ENCODE measurements around the gene MICU1. TPM values are rescaled to one million over a fixed set of nuclear protein-coding genes. Genes with fewer than 3 reads are reported as not detected.

Gene MICU1
- polyA plus RNA-seq, 1 of the 3 experiments (the other 2 are of a cell fraction): 24.6 TPM

- Histone ChIP-seq H3K27me3 (ENCODE audit: insufficient read depth) (no peaks in the 10 kb centered on the region), H3K79me2 (ENCODE audit: insufficient read depth) (no peaks in the 10 kb centered on the region), H3F3A (replicated peaks; ENCODE audit: insufficient read depth) (peaks cover 5% of the 10 kb centered on the region), H3K4me3 (ENCODE audit: low read depth in 2 of 2, low read length in 1 of 2) (no peak overlapping the region), H3K36me3 (replicated peaks in 1 of 2; ENCODE audit: control insufficient read depth in 1 of 2, insufficient read depth in 2 of 2, low read length in 1 of 2) (no peaks in the 10 kb centered on the region), H3K4me2 (no peak overlapping the region), H3K9ac (no peak overlapping the region), H3K9me2 (no peaks in the 10 kb centered on the region), H3K4me1 (ENCODE audit: control insufficient read depth in 1 of 2, insufficient read depth in 2 of 2, low read depth in 1 of 2, low read length in 1 of 2) (peaks cover 2 to 12% of the 10 kb centered on the region in 2 experiments; a peak in 1 of 4 replicates), H3K27ac (ENCODE audit: low read depth in 2 of 2, low read length in 1 of 2) (no peak overlapping the region), H3K9me3 (no peaks in the 10 kb centered on the region), H4K20me1 (ENCODE audit: insufficient read depth) (no peaks in the 10 kb centered on the region), H2AFZ (ENCODE audit: low read depth) (no peak overlapping the region)
- POLR2A ChIA-PET: interaction anchor here (0.9 to 1.2 kb wide), 2 partner anchors 328 to 469 kb away, joined by 3 read pairs; no protein-coding TSS in a partner anchor
- WGBS (ENCODE audit: low lambda C conversion rate): 91% methylated on average over 7 of the region's 7 CpGs
- CTCF ChIA-PET: interaction anchor here (0.8 to 4.6 kb wide), 33 partner anchors 10 to 696 kb away, joined by 3 to 90 read pairs (median 4); partner anchors contain the start of genes DNAJB12 and MCU
- no peak for DNase-seq
- TF ChIP-seq RFX5 (IDR thresholded peaks at IDR 0.05; ENCODE audit: low read length) (no peak), TEAD4 (IDR thresholded peaks at IDR 0.05; ENCODE audit: borderline replicate concordance, insufficient read depth) (no peak), EZH2phosphoT487 (IDR thresholded peaks at IDR 0.05; ENCODE audit: borderline replicate concordance, low read depth) (no peak), FOXM1 (IDR thresholded peaks at IDR 0.05; ENCODE audit: low read depth) (no peak), JUND (IDR thresholded peaks at IDR 0.05) (no peak), NRF1 (IDR thresholded peaks at IDR 0.05; ENCODE audit: low read depth, low read length) (no peak), POLR2AphosphoS5 (IDR thresholded peaks at IDR 0.05; ENCODE audit: low read depth, low read length) (no peak), RAD21 (IDR thresholded peaks at IDR 0.05; ENCODE audit: low read length) (no peak), CTCF (IDR thresholded peaks at IDR 0.05) (no peak), TAF1 (IDR thresholded peaks at IDR 0.05; ENCODE audit: borderline replicate concordance, low read depth, low read length) (no peak), CHD2 (IDR thresholded peaks at IDR 0.05; ENCODE audit: low read length, partially characterized antibody) (no peak), MXI1 (IDR thresholded peaks at IDR 0.05; ENCODE audit: low read depth, low read length) (no peak), SMC3 (IDR thresholded peaks at IDR 0.05; ENCODE audit: low read depth, low read length) (no peak), YY1 (IDR thresholded peaks at IDR 0.05; ENCODE audit: low read depth) (no peak), MEF2A (IDR thresholded peaks at IDR 0.05; ENCODE audit: borderline replicate concordance, low read depth) (no peak), USF2 (IDR thresholded peaks at IDR 0.05; ENCODE audit: borderline replicate concordance, low read depth, low read length) (no peak)
- TF ChIP-seq, protein P1, sequence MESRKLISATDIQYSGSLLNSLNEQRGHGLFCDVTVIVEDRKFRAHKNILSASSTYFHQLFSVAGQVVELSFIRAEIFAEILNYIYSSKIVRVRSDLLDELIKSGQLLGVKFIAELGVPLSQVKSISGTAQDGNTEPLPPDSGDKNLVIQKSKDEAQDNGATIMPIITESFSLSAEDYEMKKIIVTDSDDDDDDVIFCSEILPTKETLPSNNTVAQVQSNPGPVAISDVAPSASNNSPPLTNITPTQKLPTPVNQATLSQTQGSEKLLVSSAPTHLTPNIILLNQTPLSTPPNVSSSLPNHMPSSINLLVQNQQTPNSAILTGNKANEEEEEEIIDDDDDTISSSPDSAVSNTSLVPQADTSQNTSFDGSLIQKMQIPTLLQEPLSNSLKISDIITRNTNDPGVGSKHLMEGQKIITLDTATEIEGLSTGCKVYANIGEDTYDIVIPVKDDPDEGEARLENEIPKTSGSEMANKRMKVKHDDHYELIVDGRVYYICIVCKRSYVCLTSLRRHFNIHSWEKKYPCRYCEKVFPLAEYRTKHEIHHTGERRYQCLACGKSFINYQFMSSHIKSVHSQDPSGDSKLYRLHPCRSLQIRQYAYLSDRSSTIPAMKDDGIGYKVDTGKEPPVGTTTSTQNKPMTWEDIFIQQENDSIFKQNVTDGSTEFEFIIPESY (IDR thresholded peaks at IDR 0.05; ENCODE audit: borderline replicate concordance, low read depth): no peak
- TF ChIP-seq, protein P2, sequence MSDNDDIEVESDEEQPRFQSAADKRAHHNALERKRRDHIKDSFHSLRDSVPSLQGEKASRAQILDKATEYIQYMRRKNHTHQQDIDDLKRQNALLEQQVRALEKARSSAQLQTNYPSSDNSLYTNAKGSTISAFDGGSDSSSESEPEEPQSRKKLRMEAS (IDR thresholded peaks at IDR 0.05; ENCODE audit: low read depth): no peak
- TF ChIP-seq, protein P3, sequence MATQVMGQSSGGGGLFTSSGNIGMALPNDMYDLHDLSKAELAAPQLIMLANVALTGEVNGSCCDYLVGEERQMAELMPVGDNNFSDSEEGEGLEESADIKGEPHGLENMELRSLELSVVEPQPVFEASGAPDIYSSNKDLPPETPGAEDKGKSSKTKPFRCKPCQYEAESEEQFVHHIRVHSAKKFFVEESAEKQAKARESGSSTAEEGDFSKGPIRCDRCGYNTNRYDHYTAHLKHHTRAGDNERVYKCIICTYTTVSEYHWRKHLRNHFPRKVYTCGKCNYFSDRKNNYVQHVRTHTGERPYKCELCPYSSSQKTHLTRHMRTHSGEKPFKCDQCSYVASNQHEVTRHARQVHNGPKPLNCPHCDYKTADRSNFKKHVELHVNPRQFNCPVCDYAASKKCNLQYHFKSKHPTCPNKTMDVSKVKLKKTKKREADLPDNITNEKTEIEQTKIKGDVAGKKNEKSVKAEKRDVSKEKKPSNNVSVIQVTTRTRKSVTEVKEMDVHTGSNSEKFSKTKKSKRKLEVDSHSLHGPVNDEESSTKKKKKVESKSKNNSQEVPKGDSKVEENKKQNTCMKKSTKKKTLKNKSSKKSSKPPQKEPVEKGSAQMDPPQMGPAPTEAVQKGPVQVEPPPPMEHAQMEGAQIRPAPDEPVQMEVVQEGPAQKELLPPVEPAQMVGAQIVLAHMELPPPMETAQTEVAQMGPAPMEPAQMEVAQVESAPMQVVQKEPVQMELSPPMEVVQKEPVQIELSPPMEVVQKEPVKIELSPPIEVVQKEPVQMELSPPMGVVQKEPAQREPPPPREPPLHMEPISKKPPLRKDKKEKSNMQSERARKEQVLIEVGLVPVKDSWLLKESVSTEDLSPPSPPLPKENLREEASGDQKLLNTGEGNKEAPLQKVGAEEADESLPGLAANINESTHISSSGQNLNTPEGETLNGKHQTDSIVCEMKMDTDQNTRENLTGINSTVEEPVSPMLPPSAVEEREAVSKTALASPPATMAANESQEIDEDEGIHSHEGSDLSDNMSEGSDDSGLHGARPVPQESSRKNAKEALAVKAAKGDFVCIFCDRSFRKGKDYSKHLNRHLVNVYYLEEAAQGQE (IDR thresholded peaks at IDR 0.05; ENCODE audit: low read depth, low read length): no peak
These were observed 260.6 kb downstream of the MICU1 start for GRCh38 chr10:72365106-72365895.
